Stimulated activated CD4-positive, alpha-beta T cell treated with anti-CD3 and anti-CD28 coated beads, Interleukin-12 subunit alpha, Interleukin-12 subunit beta, amount 100 ng/mL, for 4 hours (primary cell): Measurements from ENCODE around the gene DHCR24.

ENCODE experiments used
- DNase-seq: peaks from one replicate; pipeline ENCODE4 v3.0.0-alpha.2; 2020

Gene DHCR24

GRCh38 chr1:54814571-54814970, 72.4 kb downstream of the DHCR24 start:
- no peak for DNase-seq

- no peak for DNase-seq
Observed at GRCh38 chr1:54814126-54814498, 72.9 kb downstream of the DHCR24 start.

GRCh38 chr1:54813485-54814125, 73.4 kb downstream of the DHCR24 start:
- DNase-seq: no peak

GRCh38 chr1:54812801-54813484, 74.1 kb downstream of the DHCR24 start:
- no peak for DNase-seq

GRCh38 chr1:54811739-54812655, 75.0 kb downstream of the DHCR24 start:
- no peak for DNase-seq

GRCh38 chr1:54811066-54811465, 75.9 kb downstream of the DHCR24 start:
- DNase-seq: no peak

GRCh38 chr1:54810153-54810942, 76.6 kb downstream of the DHCR24 start:
- peak; percentile 68 for DNase-seq

GRCh38 chr1:54809496-54810074, 77.4 kb downstream of the DHCR24 start:
- DNase-seq: no peak

GRCh38 chr1:54808443-54809207, 78.4 kb downstream of the DHCR24 start:
- DNase-seq: no peak

GRCh38 chr1:54807756-54808155, 79.2 kb downstream of the DHCR24 start:
- DNase-seq: no peak

- no peak for DNase-seq
Observed at GRCh38 chr1:54806931-54807611, 79.9 kb downstream of the DHCR24 start.

- no peak for DNase-seq
Observed at GRCh38 chr1:54805981-54806381, 81.0 kb downstream of the DHCR24 start.

GRCh38 chr1:54805466-54805865, 81.5 kb downstream of the DHCR24 start:
- DNase-seq: no peak

GRCh38 chr1:54804471-54805132, 82.4 kb downstream of the DHCR24 start:
- DNase-seq: no peak

GRCh38 chr1:54803761-54804470, 83.1 kb downstream of the DHCR24 start:
- no peak for DNase-seq

GRCh38 chr1:54800899-54801759, 85.9 kb downstream of the DHCR24 start, which contains the start of gene TTC22:
TTC22 (minus strand) TSS chr1:54801323; CDS start chr1:54801163, 160 bp downstream.
- DNase-seq: peak; percentile 61

- DNase-seq: no peak
Observed at GRCh38 chr1:54800041-54800898, 86.7 kb downstream of the DHCR24 start.
